OCI-LY3 (cell line): Measurements from ENCODE around the gene KCNJ11.
A peak's percentile ranks its signal among the peaks of the same experiment; 100 is the strongest.

Experiments used
- H2AFZ ChIP-seq: fragments of 200-600, 300-600 bp; shearing (Covaris generic); 2 replicates; pipeline ENCODE4 v1.6.0; 2014; ENCODE audit warnings: antibody characterized with exemption, low read depth, low read length
- H3K27ac ChIP-seq: fragments of 200-600, 300-600 bp; sonication (generic); 2 replicates; pipeline ENCODE4 v1.5.1; 2014; ENCODE audit warnings: mild to moderate bottlenecking, low read length, moderate library complexity, mixed read lengths
- H3K27me3 ChIP-seq: fragments of 200-600, 300-600 bp; sonication (generic); 2 replicates; pipeline ENCODE4 v1.6.1; 2014; ENCODE audit warnings: low read depth, low read length, mixed read lengths
- H3K36me3 ChIP-seq: fragments of 200-600, 300-600 bp; sonication (generic); replicated peaks from 2 replicates; pipeline ENCODE3; 2014; ENCODE audit warnings: low read depth, low read length, mixed read lengths
- H3K4me1 ChIP-seq: fragments of 300-600, 200-600 bp; sonication (generic); 2 replicates; pipeline ENCODE4 v1.6.1; 2014; ENCODE audit warnings: low read length, mixed read lengths
- H3K4me2 ChIP-seq: fragments of 200-600, 300-600 bp; sonication (generic); 2 replicates; pipeline ENCODE4 v1.6.1; 2014; ENCODE audit warnings: low read length, mixed read lengths
- H3K4me3 ChIP-seq: fragments of 300-600, 200-600 bp; sonication (generic); 2 replicates; pipeline ENCODE4 v1.5.1; 2014; ENCODE audit warnings: antibody characterized with exemption, mild to moderate bottlenecking, low read length, moderate library complexity
- H3K79me2 ChIP-seq: fragments of 300-600, 200-600 bp; shearing (Covaris generic); 2 replicates; pipeline ENCODE4 v1.6.1; 2014; ENCODE audit warnings: mild to moderate bottlenecking, low read length, mixed read lengths
- H3K9ac ChIP-seq: fragments of 300-600, 200-600 bp; shearing (Covaris generic); 2 replicates; pipeline ENCODE4 v1.6.0; 2014; ENCODE audit warnings: mild to moderate bottlenecking, low read length, moderate library complexity
- H3K9me3 ChIP-seq: fragments of 200-600, 300-600 bp; shearing (Covaris generic); 2 replicates; pipeline ENCODE4 v1.6.1; 2014; ENCODE audit warnings: low read length, mixed read lengths; ENCODE audit not compliant: insufficient read depth
- H4K20me1 ChIP-seq: fragments of 200-600, 300-600 bp; sonication (generic); 2 replicates; pipeline ENCODE4 v1.6.1; 2016; ENCODE audit warnings: low read length, mixed read lengths; ENCODE audit not compliant: insufficient read depth
- EZH2phosphoT487 ChIP-seq: fragments of 200-600 bp; shearing (Covaris generic); IDR thresholded peaks from 2 replicates; pipeline ENCODE4 v1.6.1; 2018; ENCODE audit warnings: antibody characterized with exemption, mixed run types, low read depth
- TF ChIP-seq, protein P1 (sequence below): fragments of 200-600, 300-600 bp; sonication (generic); IDR thresholded peaks from 2 replicates; pipeline ENCODE4 v1.5.1; 2014; ENCODE audit warnings: antibody characterized with exemption, low read length, low read depth

The KCNJ11 gene

GRCh38 chr11:17385926-17386325 lies 2.5 kb downstream of the KCNJ11 start:
- Histone ChIP-seq H3K9ac (no peak overlapping the region), H3K4me1 (peaks cover 7% of the 10 kb centered on the region), H3K4me2 (no peak overlapping the region), H2AFZ (no peak overlapping the region), H3K79me2 (no peaks in the 10 kb centered on the region), H3K36me3 (no peaks in the 10 kb centered on the region), H3K27ac (no peak overlapping the region), H3K9me3 (no peaks in the 10 kb centered on the region), H3K27me3 (peaks cover 29% of the 10 kb centered on the region), H4K20me1 (peaks cover 11% of the 10 kb centered on the region), H3K4me3 (no peak overlapping the region)
- TF ChIP-seq, protein P1, sequence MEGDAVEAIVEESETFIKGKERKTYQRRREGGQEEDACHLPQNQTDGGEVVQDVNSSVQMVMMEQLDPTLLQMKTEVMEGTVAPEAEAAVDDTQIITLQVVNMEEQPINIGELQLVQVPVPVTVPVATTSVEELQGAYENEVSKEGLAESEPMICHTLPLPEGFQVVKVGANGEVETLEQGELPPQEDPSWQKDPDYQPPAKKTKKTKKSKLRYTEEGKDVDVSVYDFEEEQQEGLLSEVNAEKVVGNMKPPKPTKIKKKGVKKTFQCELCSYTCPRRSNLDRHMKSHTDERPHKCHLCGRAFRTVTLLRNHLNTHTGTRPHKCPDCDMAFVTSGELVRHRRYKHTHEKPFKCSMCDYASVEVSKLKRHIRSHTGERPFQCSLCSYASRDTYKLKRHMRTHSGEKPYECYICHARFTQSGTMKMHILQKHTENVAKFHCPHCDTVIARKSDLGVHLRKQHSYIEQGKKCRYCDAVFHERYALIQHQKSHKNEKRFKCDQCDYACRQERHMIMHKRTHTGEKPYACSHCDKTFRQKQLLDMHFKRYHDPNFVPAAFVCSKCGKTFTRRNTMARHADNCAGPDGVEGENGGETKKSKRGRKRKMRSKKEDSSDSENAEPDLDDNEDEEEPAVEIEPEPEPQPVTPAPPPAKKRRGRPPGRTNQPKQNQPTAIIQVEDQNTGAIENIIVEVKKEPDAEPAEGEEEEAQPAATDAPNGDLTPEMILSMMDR, result no peak
- TF ChIP-seq EZH2phosphoT487, result no peak

DNA sequence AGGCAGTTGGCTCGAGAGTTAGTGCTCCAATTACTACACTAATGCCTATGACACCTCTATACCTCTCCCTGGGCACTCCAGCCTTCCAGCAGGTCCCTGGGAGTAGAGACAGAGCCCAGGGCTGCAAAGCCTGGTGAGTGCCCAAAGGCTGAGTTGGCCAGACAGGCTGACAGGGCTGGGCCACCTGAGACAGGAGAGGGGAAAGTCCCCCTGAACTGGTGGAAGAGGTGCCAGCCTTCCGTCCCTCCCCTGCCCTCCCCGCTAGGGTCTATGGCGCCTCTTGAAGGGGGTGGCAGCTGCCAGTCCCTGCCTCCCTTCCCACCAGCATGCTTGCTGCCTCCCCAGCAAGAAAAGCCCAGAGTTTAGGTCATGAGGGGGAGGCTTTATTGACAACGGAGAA lies 3.0 kb downstream of the KCNJ11 start:
- Histone ChIP-seq H3K9me3 (no peaks in the 10 kb centered on the region), H3K27ac (no peak overlapping the region), H3K4me1 (peaks cover 7% of the 10 kb centered on the region), H3K4me2 (no peak overlapping the region), H4K20me1 (peaks cover 11% of the 10 kb centered on the region), H3K9ac (no peak overlapping the region), H2AFZ (no peak overlapping the region), H3K79me2 (no peaks in the 10 kb centered on the region), H3K27me3 (peaks cover 30% of the 10 kb centered on the region), H3K36me3 (no peaks in the 10 kb centered on the region), H3K4me3 (no peak overlapping the region)
- no peak for TF ChIP-seq EZH2phosphoT487
- TF ChIP-seq, protein P1, result no peak

GRCh38 chr11:17384002-17384511 lies 4.4 kb downstream of the KCNJ11 start:
- no peak overlapping the region for H3K4me3 ChIP-seq
- no peaks in the 10 kb centered on the region for H3K9me3 ChIP-seq
- TF ChIP-seq, protein P1, result peak; percentile 94
- TF ChIP-seq EZH2phosphoT487, result no peak
- no peaks in the 10 kb centered on the region for H3K36me3 ChIP-seq
- peaks cover 33% of the 10 kb centered on the region for H3K27me3 ChIP-seq
- peaks cover 11% of the 10 kb centered on the region for H4K20me1 ChIP-seq
- no peak overlapping the region for H3K9ac ChIP-seq
- H3K4me1 ChIP-seq, result no peaks in the 10 kb centered on the region
- H3K27ac ChIP-seq, result no peak overlapping the region
- no peak overlapping the region for H2AFZ ChIP-seq
- H3K4me2 ChIP-seq, result no peak overlapping the region
- H3K79me2 ChIP-seq, result no peaks in the 10 kb centered on the region

- H3K9me3 ChIP-seq, result 0 out of 2 replicates have a peak, but pooled peaks cover 2% of the 10 kb centered on the region
- no peak overlapping the region for H3K4me3 ChIP-seq
- H3K4me2 ChIP-seq, result no peak overlapping the region
- H3K79me2 ChIP-seq, result no peaks in the 10 kb centered on the region
- peaks cover 37% of the 10 kb centered on the region for H3K27me3 ChIP-seq
- H3K27ac ChIP-seq, result no peak overlapping the region
- no peak overlapping the region for H3K9ac ChIP-seq
- no peaks in the 10 kb centered on the region for H3K4me1 ChIP-seq
- peaks cover 11% of the 10 kb centered on the region for H4K20me1 ChIP-seq
- no peaks in the 10 kb centered on the region for H3K36me3 ChIP-seq
- no peak overlapping the region for H2AFZ ChIP-seq
- TF ChIP-seq, protein P1, result no peak
- TF ChIP-seq EZH2phosphoT487, result no peak
These were observed 5.0 kb downstream of the KCNJ11 start for GRCh38 chr11:17383461-17383860.
